K562 (cell line): Measurements from ENCODE around the gene SEH1L. TPM values are rescaled to one million over a fixed set of nuclear protein-coding genes. Genes with fewer than 3 reads are reported as not detected.

Experiments
- ATAC-seq: fragments of 200-7000 bp; cut with Tn5 transposase; 3 replicates; pipeline ENCODE4 v1.9.1; 2020; ENCODE audit warnings: moderate library complexity
- BruUV-seq: library from RNA; stranded (reverse); fragments of 400-500 nt; replicated peaks from 2 replicates; lab custom pipeline; 2021; lab: Mats Ljungman, UMichigan
- CTCF ChIA-PET: fragments of 300-600 bp; formaldehyde crosslinking; extraction: SDS; loops from one replicate; lab custom pipeline; 2021; ENCODE audit warnings: low intra/inter-chr PET ratio; lab: Yijun Ruan, JAX
- POLR2A ChIA-PET: fragments of 300-600, 350-650 bp; sonication (Branson Sonifier 250); formaldehyde crosslinking; extraction: SDS; loops from one replicate; lab custom pipeline; 2021; ENCODE audit warnings: antibody characterized with exemption, inconsistent platforms; lab: Yijun Ruan, JAX
- DNase-seq, 4 experiments: peaks; one replicate each; pipeline versions ENCODE4 v3.0.0 to v3.0.0-alpha.2; 2011 to 2018; ENCODE audit warnings: low spot score in 3 of 4, mixed read lengths in 3 of 4; ENCODE audit errors: extremely low read depth in 1 of 4
- FAIRE-seq: peaks from 2 replicates; lab custom pipeline; 2011; peaks lifted over from hg19 to GRCh38; lab: Jason Lieb, UNC
- H2AFZ ChIP-seq: 2 replicates; pipeline ENCODE4 v1.6.0; 2011; ENCODE audit warnings: low read depth, low read length, control low read depth, inconsistent platforms
- H3K27ac ChIP-seq: fragments of 200-600 bp; 3 replicates; pipeline ENCODE4 v1.8.0; 2011; ENCODE audit warnings: low read depth, mild to moderate bottlenecking, control low read depth, inconsistent platforms, low read length, moderate library complexity, mixed read lengths; ENCODE audit errors: extremely low read depth
- H3K27me3 ChIP-seq, 2 experiments: fragments of 300-600 bp in 1 of 2; 2 replicates in 1 of 2; 3 replicates in 1 of 2; pipeline versions ENCODE4 v1.6.0 to v1.8.0; 2011; ENCODE audit warnings: inconsistent platforms in 2 of 2, low read length in 2 of 2, mild to moderate bottlenecking in 1 of 2, mixed read lengths in 1 of 2, moderate library complexity in 1 of 2; ENCODE audit not compliant: control insufficient read depth in 2 of 2, insufficient read depth in 2 of 2
- H3K36me3 ChIP-seq: fragments of 300-600 bp; 3 replicates; pipeline ENCODE4 v1.8.0; 2011; ENCODE audit warnings: mild to moderate bottlenecking, low read length, inconsistent platforms; ENCODE audit not compliant: control insufficient read depth, insufficient read depth
- H3K4me1 ChIP-seq, 2 experiments: fragments of 200-600 bp in 1 of 2; replicated peaks in 1 of 2; 2 replicates in 1 of 2; 3 replicates in 1 of 2; pipeline versions ENCODE4 v1.5.1 to v1.8.0; 2011; ENCODE audit warnings: inconsistent platforms in 2 of 2, low read length in 2 of 2, mild to moderate bottlenecking in 1 of 2, mixed read lengths in 1 of 2, moderate library complexity in 1 of 2; ENCODE audit not compliant: control insufficient read depth in 2 of 2, insufficient read depth in 2 of 2
- H3K4me2 ChIP-seq: 2 replicates; pipeline ENCODE4 v1.6.1; 2011; ENCODE audit warnings: low read length, control low read depth, inconsistent platforms, mixed read lengths; ENCODE audit not compliant: insufficient read depth
- H3K4me3 ChIP-seq: fragments of 200-600 bp; sonication (generic), shearing (Covaris generic); 2 replicates; pipeline ENCODE4 v1.5.1; 2016; ENCODE audit warnings: control low read depth, inconsistent platforms
- H3K79me2 ChIP-seq: fragments of 200-600 bp; 3 replicates; pipeline ENCODE4 v1.8.0; 2011; ENCODE audit warnings: low read length, inconsistent platforms; ENCODE audit not compliant: control insufficient read depth, insufficient read depth
- H3K9ac ChIP-seq, 2 experiments: 2 replicates each; pipeline versions ENCODE4 v1.6.0 to v1.6.1; 2011; ENCODE audit warnings: low read depth in 2 of 2, low read length in 2 of 2, control low read depth in 1 of 2, inconsistent platforms in 1 of 2, mild to moderate bottlenecking in 1 of 2, mixed read lengths in 1 of 2; ENCODE audit not compliant: insufficient read depth in 1 of 2
- H3K9me1 ChIP-seq: one replicate; pipeline ENCODE4 v1.6.0; 2011; ENCODE audit warnings: inconsistent platforms, mild to moderate bottlenecking, low read length, moderate library complexity; ENCODE audit not compliant: control insufficient read depth, insufficient read depth
- H3K9me3 ChIP-seq: replicated peaks from 2 replicates; pipeline ENCODE4 v1.5.1; 2011; ENCODE audit warnings: low read depth, low read length, inconsistent platforms; ENCODE audit not compliant: control insufficient read depth, insufficient read depth
- H4K20me1 ChIP-seq: replicated peaks from 2 replicates; pipeline ENCODE4 v1.6.1; 2011; ENCODE audit warnings: low read length, inconsistent platforms, mixed read lengths; ENCODE audit not compliant: control insufficient read depth, insufficient read depth
- ARID3A ChIP-seq: IDR thresholded peaks from 2 replicates; pipeline ENCODE4 v1.6.1; 2012; ENCODE audit warnings: low read depth, low read length, improper control_type of control experiment, borderline replicate concordance
- BMI1 ChIP-seq: fragments of 150-350 bp; IDR thresholded peaks from 2 replicates; pipeline ENCODE4 v1.6.1; 2014; ENCODE audit warnings: low read length
- HIVEP1 ChIP-seq: fragments of 250-450 bp; sonication (Bioruptor Pico); IDR thresholded peaks from 2 replicates; pipeline ENCODE4 v1.4.0; 2020; ENCODE audit warnings: mild to moderate bottlenecking
- HMBOX1 ChIP-seq: sonication (generic); IDR thresholded peaks from 2 replicates; pipeline ENCODE4 v1.6.1; 2016
- PTBP1 ChIP-seq: fragments of 200-400 bp; formaldehyde crosslinking; IDR thresholded peaks from 2 replicates; pipeline ENCODE4 v1.6.1; 2017; ENCODE audit warnings: low read depth, low read length
- TEAD1 ChIP-seq, 2 experiments: fragments of 450-650 bp in 1 of 2; sonication (generic) in 1 of 2; formaldehyde crosslinking; IDR thresholded peaks; 2 replicates each; pipeline versions ENCODE4 v1.4.0 to v1.8.0; 2020 to 2022; ENCODE audit warnings: mild to moderate bottlenecking in 2 of 2, missing genetic modification reagents in 1 of 2
- WGBS: fragments of 100-300 bp; shearing (Covaris generic); methylation state at CpG from one replicate; pipeline ENCODE4 v1.1.6; 2016; ENCODE audit warnings: low coverage, mixed read lengths; ENCODE audit not compliant: insufficient coverage; ENCODE audit errors: missing lambda C conversion rate; 5-methylcytosine and 5-hydroxymethylcytosine counted together
- in situ Hi-C: fragments of 300-500 bp; cut with MboI; formaldehyde crosslinking; loops from 4 replicates; pipeline ENCODE4 v1.15.0; 2018; ENCODE audit warnings: inconsistent platforms, mixed read lengths
- intact Hi-C: fragments of 100-400 bp; cut with micrococcal nuclease; formaldehyde crosslinking; loops from 2 replicates; pipeline ENCODE4 v1.14.2; 2022
- polyA plus RNA-seq, 8 experiments: library from polyadenylated mRNA; depleted of rRNA in 4 of 8; stranded (reverse) in 5 of 8; unstranded in 3 of 8; fragments of >200 nt; fragmentation: Nextera tagmentation in 2 of 8; fragmentation: Illumina TruSeq in 1 of 8; extraction: Ambion mirVana in 2 of 8; extraction: Trizol in 1 of 8; gene quantifications; 2 replicates each; pipeline versions ENCODE4 v1.2.1 to v1.2.3, GENCODE V29; 2011 to 2014; ENCODE audit warnings: inconsistent platforms in 1 of 8, missing spikeins in 1 of 8
- total RNA-seq, 7 experiments: library from RNA; depleted of rRNA in 6 of 7; stranded (reverse); fragments of >200 nt in 6 of 7; fragmentation: Illumina TruSeq in 2 of 7; extraction: Trizol in 2 of 7; gene quantifications; 2 replicates each; pipeline versions ENCODE4 v1.2.1 to v1.2.3, GENCODE V29; 2011 to 2021; ENCODE audit warnings: low replicate concordance in 1 of 7
- TF ChIP-seq, protein P1 (sequence below): fragments of 200-600 bp; sonication (generic); IDR thresholded peaks from one replicate; pipeline ENCODE4 v1.6.1; 2012; ENCODE audit warnings: mild to moderate bottlenecking, low read depth, low read length, inconsistent platforms

Gene SEH1L
- total and polyA plus RNA-seq, 9 of the 15 experiments (the other 6 are each of a cell fraction or from before 2014, with no cell fraction given), result 62.2 to 180 (median 108) TPM

DNA sequence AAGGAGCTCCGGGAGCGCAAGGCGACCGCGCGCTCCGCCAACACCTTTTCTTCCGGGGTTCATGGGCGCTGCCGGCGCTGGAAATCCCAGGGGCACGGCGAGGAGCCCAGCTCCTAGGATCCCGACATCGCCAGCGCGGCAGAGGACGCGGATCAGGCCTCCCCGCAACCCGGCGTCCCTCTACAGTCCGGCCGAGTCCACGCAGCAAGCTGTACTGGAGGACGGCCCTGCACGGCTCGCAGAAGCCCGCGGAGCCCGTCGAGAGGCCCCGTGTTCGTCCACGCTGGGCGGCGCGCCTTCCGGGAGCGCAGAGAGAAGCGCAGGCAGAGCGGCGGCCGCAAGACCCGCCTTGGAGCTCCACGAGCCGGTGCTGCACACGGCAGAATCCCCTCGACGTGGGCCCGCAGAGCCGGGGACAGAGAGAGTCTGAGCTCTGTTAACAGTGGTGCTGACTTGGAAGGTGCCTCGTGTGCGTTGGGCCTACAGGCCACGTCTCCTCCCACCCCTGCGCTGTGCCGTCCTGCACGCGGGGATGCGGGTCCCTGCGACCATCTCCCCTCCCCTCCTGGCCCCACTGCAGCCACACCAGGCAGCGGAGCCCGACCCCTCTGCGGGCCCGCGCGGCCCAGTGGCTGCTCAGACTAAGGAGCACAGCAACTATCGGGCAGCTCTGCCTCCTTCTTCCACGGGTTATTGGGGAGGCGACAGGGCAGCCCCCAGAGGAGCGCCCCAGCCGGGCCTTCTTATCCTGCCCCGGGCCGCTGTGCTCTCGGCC lies 35.7 kb upstream of the SEH1L start:
- ATAC-seq, result no peak
- Histone ChIP-seq H4K20me1 (no peaks in the 10 kb centered on the region), H3K9me1 (no peaks in the 10 kb centered on the region), H3K36me3 (no peaks in the 10 kb centered on the region), H3K4me2 (no peak overlapping the region), H3K27me3 (no peaks in the 10 kb centered on the region), H3K9ac (no peak overlapping the region), H3K27ac (no peak overlapping the region), H3K79me2 (no peaks in the 10 kb centered on the region), H2AFZ (no peak overlapping the region), H3K4me3 (no peak overlapping the region), H3K4me1 (peaks cover 0 to 11% of the 10 kb centered on the region in 2 experiments; a peak in 2 of 5 replicates), H3K9me3 (peaks cover 5% of the 10 kb centered on the region; the same call in 1 of the 2 replicates)
- CTCF ChIA-PET, result no interaction called here
- no peak for DNase-seq
- BruUV-seq, result no TSS peak
- in situ Hi-C loops (no loop called here), intact Hi-C loops (no loop called here)
- POLR2A ChIA-PET, result no interaction called here
- TF ChIP-seq, protein P1, sequence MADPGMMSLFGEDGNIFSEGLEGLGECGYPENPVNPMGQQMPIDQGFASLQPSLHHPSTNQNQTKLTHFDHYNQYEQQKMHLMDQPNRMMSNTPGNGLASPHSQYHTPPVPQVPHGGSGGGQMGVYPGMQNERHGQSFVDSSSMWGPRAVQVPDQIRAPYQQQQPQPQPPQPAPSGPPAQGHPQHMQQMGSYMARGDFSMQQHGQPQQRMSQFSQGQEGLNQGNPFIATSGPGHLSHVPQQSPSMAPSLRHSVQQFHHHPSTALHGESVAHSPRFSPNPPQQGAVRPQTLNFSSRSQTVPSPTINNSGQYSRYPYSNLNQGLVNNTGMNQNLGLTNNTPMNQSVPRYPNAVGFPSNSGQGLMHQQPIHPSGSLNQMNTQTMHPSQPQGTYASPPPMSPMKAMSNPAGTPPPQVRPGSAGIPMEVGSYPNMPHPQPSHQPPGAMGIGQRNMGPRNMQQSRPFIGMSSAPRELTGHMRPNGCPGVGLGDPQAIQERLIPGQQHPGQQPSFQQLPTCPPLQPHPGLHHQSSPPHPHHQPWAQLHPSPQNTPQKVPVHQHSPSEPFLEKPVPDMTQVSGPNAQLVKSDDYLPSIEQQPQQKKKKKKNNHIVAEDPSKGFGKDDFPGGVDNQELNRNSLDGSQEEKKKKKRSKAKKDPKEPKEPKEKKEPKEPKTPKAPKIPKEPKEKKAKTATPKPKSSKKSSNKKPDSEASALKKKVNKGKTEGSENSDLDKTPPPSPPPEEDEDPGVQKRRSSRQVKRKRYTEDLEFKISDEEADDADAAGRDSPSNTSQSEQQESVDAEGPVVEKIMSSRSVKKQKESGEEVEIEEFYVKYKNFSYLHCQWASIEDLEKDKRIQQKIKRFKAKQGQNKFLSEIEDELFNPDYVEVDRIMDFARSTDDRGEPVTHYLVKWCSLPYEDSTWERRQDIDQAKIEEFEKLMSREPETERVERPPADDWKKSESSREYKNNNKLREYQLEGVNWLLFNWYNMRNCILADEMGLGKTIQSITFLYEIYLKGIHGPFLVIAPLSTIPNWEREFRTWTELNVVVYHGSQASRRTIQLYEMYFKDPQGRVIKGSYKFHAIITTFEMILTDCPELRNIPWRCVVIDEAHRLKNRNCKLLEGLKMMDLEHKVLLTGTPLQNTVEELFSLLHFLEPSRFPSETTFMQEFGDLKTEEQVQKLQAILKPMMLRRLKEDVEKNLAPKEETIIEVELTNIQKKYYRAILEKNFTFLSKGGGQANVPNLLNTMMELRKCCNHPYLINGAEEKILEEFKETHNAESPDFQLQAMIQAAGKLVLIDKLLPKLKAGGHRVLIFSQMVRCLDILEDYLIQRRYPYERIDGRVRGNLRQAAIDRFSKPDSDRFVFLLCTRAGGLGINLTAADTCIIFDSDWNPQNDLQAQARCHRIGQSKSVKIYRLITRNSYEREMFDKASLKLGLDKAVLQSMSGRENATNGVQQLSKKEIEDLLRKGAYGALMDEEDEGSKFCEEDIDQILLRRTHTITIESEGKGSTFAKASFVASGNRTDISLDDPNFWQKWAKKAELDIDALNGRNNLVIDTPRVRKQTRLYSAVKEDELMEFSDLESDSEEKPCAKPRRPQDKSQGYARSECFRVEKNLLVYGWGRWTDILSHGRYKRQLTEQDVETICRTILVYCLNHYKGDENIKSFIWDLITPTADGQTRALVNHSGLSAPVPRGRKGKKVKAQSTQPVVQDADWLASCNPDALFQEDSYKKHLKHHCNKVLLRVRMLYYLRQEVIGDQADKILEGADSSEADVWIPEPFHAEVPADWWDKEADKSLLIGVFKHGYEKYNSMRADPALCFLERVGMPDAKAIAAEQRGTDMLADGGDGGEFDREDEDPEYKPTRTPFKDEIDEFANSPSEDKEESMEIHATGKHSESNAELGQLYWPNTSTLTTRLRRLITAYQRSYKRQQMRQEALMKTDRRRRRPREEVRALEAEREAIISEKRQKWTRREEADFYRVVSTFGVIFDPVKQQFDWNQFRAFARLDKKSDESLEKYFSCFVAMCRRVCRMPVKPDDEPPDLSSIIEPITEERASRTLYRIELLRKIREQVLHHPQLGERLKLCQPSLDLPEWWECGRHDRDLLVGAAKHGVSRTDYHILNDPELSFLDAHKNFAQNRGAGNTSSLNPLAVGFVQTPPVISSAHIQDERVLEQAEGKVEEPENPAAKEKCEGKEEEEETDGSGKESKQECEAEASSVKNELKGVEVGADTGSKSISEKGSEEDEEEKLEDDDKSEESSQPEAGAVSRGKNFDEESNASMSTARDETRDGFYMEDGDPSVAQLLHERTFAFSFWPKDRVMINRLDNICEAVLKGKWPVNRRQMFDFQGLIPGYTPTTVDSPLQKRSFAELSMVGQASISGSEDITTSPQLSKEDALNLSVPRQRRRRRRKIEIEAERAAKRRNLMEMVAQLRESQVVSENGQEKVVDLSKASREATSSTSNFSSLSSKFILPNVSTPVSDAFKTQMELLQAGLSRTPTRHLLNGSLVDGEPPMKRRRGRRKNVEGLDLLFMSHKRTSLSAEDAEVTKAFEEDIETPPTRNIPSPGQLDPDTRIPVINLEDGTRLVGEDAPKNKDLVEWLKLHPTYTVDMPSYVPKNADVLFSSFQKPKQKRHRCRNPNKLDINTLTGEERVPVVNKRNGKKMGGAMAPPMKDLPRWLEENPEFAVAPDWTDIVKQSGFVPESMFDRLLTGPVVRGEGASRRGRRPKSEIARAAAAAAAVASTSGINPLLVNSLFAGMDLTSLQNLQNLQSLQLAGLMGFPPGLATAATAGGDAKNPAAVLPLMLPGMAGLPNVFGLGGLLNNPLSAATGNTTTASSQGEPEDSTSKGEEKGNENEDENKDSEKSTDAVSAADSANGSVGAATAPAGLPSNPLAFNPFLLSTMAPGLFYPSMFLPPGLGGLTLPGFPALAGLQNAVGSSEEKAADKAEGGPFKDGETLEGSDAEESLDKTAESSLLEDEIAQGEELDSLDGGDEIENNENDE, result no peak
- TF ChIP-seq HIVEP1 (CRISPR knock-in tag) (no peak), HMBOX1 (no peak), BMI1 (no peak), PTBP1 (no peak), ARID3A (no peak), TEAD1 (CRISPR knock-in tag; IDR thresholded peaks at IDR 0.05) (no peak)
- FAIRE-seq, result no peak
- 76% methylated on average over 27 of the region's 75 CpGs for WGBS
